WTC11 (cell line): ENCODE measurements around the gene AKR1A1. TPM values are rescaled to one million over a fixed set of nuclear protein-coding genes. Genes with fewer than 3 reads are reported as not detected.

ENCODE experiments used
- ATAC-seq: fragments of 200-7000 bp; cut with Tn5 transposase; 2 replicates; pipeline ENCODE4 v1.10.0; 2021; ENCODE audit warnings: mild to moderate bottlenecking, moderate library complexity
- Bru-seq: library from RNA; stranded (reverse); fragments of 400-500 nt; gene quantifications from one replicate; lab custom pipeline; 2021; lab: Mats Ljungman, UMichigan
- CTCF ChIA-PET: fragments of 300-600 bp; sonication (Branson Sonifier 250); formaldehyde crosslinking; loops from one replicate; lab custom pipeline; 2021; ENCODE audit warnings: antibody characterized with exemption; lab: Charles Lee
- POLR2A ChIA-PET: fragments of 350-600 bp; sonication (Branson Sonifier 250); formaldehyde crosslinking; loops from one replicate; lab custom pipeline; 2021; ENCODE audit warnings: antibody characterized with exemption; lab: Charles Lee
- DNase-seq: peaks from one replicate; pipeline ENCODE4 v3.0.0; 2021; ENCODE audit warnings: low spot score
- H3K27ac Mint-ChIP-seq: 2 replicates; pipeline ENCODE4 v1.8.0; 2021; ENCODE audit warnings: mixed read lengths
- H3K27me3 Mint-ChIP-seq: 2 replicates; pipeline ENCODE4 v1.8.0; 2021; ENCODE audit warnings: low read depth, mild to moderate bottlenecking, moderate library complexity, mixed read lengths
- H3K36me3 Mint-ChIP-seq: 2 replicates; pipeline ENCODE4 v1.8.0; 2021; ENCODE audit warnings: mixed read lengths
- H3K4me1 Mint-ChIP-seq: 2 replicates; pipeline ENCODE4 v1.8.0; 2022; ENCODE audit warnings: mixed read lengths
- H3K4me3 Mint-ChIP-seq: 2 replicates; pipeline ENCODE4 v1.8.0; 2021; ENCODE audit warnings: mild to moderate bottlenecking, moderate library complexity, mixed read lengths
- H3K9me3 Mint-ChIP-seq: 2 replicates; pipeline ENCODE4 v1.8.0; 2021; ENCODE audit warnings: mixed read lengths
- ESRRA ChIP-seq: sonication (generic); formaldehyde crosslinking; IDR thresholded peaks from 2 replicates; pipeline ENCODE4 v1.8.1; 2022; ENCODE audit warnings: mild to moderate bottlenecking, missing genetic modification reagents, borderline replicate concordance
- FOXJ3 ChIP-seq: sonication (generic); formaldehyde crosslinking; IDR thresholded peaks from 2 replicates; pipeline ENCODE4 v1.9.0; 2021; ENCODE audit warnings: missing genetic modification reagents, mild to moderate bottlenecking, borderline replicate concordance
- KAT7 ChIP-seq: sonication (generic); formaldehyde crosslinking; IDR thresholded peaks from 2 replicates; pipeline ENCODE4 v1.8.1; 2023; ENCODE audit warnings: missing genetic modification reagents, mild to moderate bottlenecking, borderline replicate concordance
- MLX ChIP-seq: sonication (generic); formaldehyde crosslinking; IDR thresholded peaks from 2 replicates; pipeline ENCODE4 v1.8.1; 2023; ENCODE audit warnings: mild to moderate bottlenecking, missing genetic modification reagents, moderate library complexity
- MXD4 ChIP-seq: fragments of 250-450 bp; sonication (Bioruptor Pico); IDR thresholded peaks from 2 replicates; pipeline ENCODE4 v1.8.0; 2021; ENCODE audit warnings: mild to moderate bottlenecking, moderate library complexity, borderline replicate concordance
- NFATC4 ChIP-seq: fragments of 250-450 bp; sonication (Bioruptor Pico); IDR thresholded peaks from 2 replicates; pipeline ENCODE4 v1.9.0; 2021; ENCODE audit warnings: mild to moderate bottlenecking
- NFE2L1 ChIP-seq: sonication (generic); formaldehyde crosslinking; IDR thresholded peaks from 2 replicates; pipeline ENCODE4 v1.8.1; 2023; ENCODE audit warnings: missing genetic modification reagents
- NR1H2 ChIP-seq: sonication (generic); formaldehyde crosslinking; IDR thresholded peaks from 2 replicates; pipeline ENCODE4 v1.9.0; 2021; ENCODE audit warnings: mild to moderate bottlenecking, moderate library complexity, missing genetic modification reagents
- NR3C1 ChIP-seq: sonication (generic); formaldehyde crosslinking; conservative IDR thresholded peaks from 2 replicates; pipeline ENCODE4 v1.8.1; 2023; ENCODE audit warnings: low read depth, mild to moderate bottlenecking, missing genetic modification reagents
- PRRX2 ChIP-seq: fragments of 250-450 bp; sonication (Bioruptor Pico); IDR thresholded peaks from 2 replicates; pipeline ENCODE4 v1.8.0; 2021; ENCODE audit warnings: mild to moderate bottlenecking
- SMAD4 ChIP-seq: sonication (generic); formaldehyde crosslinking; IDR thresholded peaks from 2 replicates; pipeline ENCODE4 v1.8.0; 2022; ENCODE audit warnings: mild to moderate bottlenecking, missing genetic modification reagents
- SP1 ChIP-seq: sonication (generic); formaldehyde crosslinking; conservative IDR thresholded peaks from 2 replicates; pipeline ENCODE4 v1.8.1; 2022; ENCODE audit warnings: missing genetic modification reagents
- TCF7 ChIP-seq: sonication (generic); formaldehyde crosslinking; IDR thresholded peaks from 2 replicates; pipeline ENCODE4 v1.8.0; 2022; ENCODE audit warnings: mild to moderate bottlenecking, low read depth, missing genetic modification reagents, moderate library complexity
- ZNF121 ChIP-seq: sonication (generic); formaldehyde crosslinking; IDR thresholded peaks from 2 replicates; pipeline ENCODE4 v1.8.0; 2023; ENCODE audit warnings: missing genetic modification reagents
- ZNF232 ChIP-seq: sonication (generic); formaldehyde crosslinking; IDR thresholded peaks from 2 replicates; pipeline ENCODE4 v1.8.0; 2022; ENCODE audit warnings: mild to moderate bottlenecking, missing genetic modification reagents
- ZNF396 ChIP-seq: fragments of 250-450 bp; sonication (Bioruptor Pico); IDR thresholded peaks from 2 replicates; pipeline ENCODE4 v1.8.0; 2021; ENCODE audit warnings: mild to moderate bottlenecking, moderate library complexity, borderline replicate concordance
- long read RNA-seq, 3 experiments: library from RNA in 1 of 3; library from capped mRNA in 1 of 3; library from polyadenylated mRNA in 1 of 3; unstranded in 2 of 3; stranded (forward) in 1 of 3; transcript quantifications; one replicate each; pipeline ENCODE4 v2.0.0, GENCODE V29; 2021
- total RNA-seq: library from RNA; stranded (reverse); gene quantifications from 3 replicates; pipeline ENCODE4 v1.2.3, GENCODE V29; 2021
- TF ChIP-seq, protein P1 (sequence below): sonication (generic); formaldehyde crosslinking; IDR thresholded peaks from 2 replicates; pipeline ENCODE4 v1.8.1; 2023; ENCODE audit warnings: mild to moderate bottlenecking, missing genetic modification reagents
- TF ChIP-seq, protein P2 (sequence below): sonication (generic); formaldehyde crosslinking; IDR thresholded peaks from 2 replicates; pipeline ENCODE4 v1.8.1; 2022; ENCODE audit warnings: low read depth, missing genetic modification reagents, borderline replicate concordance
- TF ChIP-seq, protein P3 (sequence below): sonication (generic); formaldehyde crosslinking; IDR thresholded peaks from 2 replicates; pipeline ENCODE4 v1.8.0; 2022; ENCODE audit warnings: missing genetic modification reagents
- TF ChIP-seq, protein P4 (sequence below): fragments of 250-450 bp; sonication (Bioruptor Pico); conservative IDR thresholded peaks from 2 replicates; pipeline ENCODE4 v1.9.0; 2021; ENCODE audit warnings: mild to moderate bottlenecking
- TF ChIP-seq, protein P5 (sequence below): fragments of 250-450 bp; sonication (Bioruptor Pico); IDR thresholded peaks from 2 replicates; pipeline ENCODE4 v1.9.0; 2021; ENCODE audit warnings: mild to moderate bottlenecking
- TF ChIP-seq, protein P6 (sequence below): sonication (generic); formaldehyde crosslinking; conservative IDR thresholded peaks from 2 replicates; pipeline ENCODE4 v1.8.1; 2022; ENCODE audit warnings: mild to moderate bottlenecking, missing genetic modification reagents

Gene AKR1A1
- total RNA-seq (338 to 380 TPM (median 371 TPM) in 3 replicates), Bru-seq, nascent RNA (percentile 87 among the genes with signal in this experiment)
- long read RNA-seq, experiment 1, transcript AKR1A1-214 (10 exons, 1,360 nt) = minor isoform, 72 of 423 reads
- long read RNA-seq, experiment 1, transcript AKR1A1-201 (9 exons, 1,166 nt) = major isoform, 145 of 423 reads
- long read RNA-seq, experiment 1, transcript AKR1A1-202 (10 exons, 1,818 nt) = minor isoform, 59 of 423 reads
- long read RNA-seq, experiment 1, partial matches to known transcripts = 57 of 423 reads
- long read RNA-seq, experiment 1, other reads (novel, unspliced or antisense) = 83 of 423 reads
- long read RNA-seq, experiment 2, transcript AKR1A1-201 (9 exons, 1,166 nt) = major isoform, 137 of 329 reads
- long read RNA-seq, experiment 2, transcript AKR1A1-202 (10 exons, 1,818 nt) = minor isoform, 35 of 329 reads
- long read RNA-seq, experiment 2, transcript AKR1A1-214 (10 exons, 1,360 nt) = minor isoform, 45 of 329 reads
- long read RNA-seq, experiment 2, partial matches to known transcripts = 64 of 329 reads
- long read RNA-seq, experiment 2, other reads (novel, unspliced or antisense) = 42 of 329 reads
- long read RNA-seq, experiment 3, transcript AKR1A1-214 (10 exons, 1,360 nt) = minor isoform, 62 of 538 reads
- long read RNA-seq, experiment 3, transcript AKR1A1-202 (10 exons, 1,818 nt) = minor isoform, 93 of 538 reads
- long read RNA-seq, experiment 3, transcript AKR1A1-201 (9 exons, 1,166 nt) = major isoform, 231 of 538 reads
- long read RNA-seq, experiment 3, partial matches to known transcripts = 16 of 538 reads
- long read RNA-seq, experiment 3, other reads (novel, unspliced or antisense) = 132 of 538 reads

DNA sequence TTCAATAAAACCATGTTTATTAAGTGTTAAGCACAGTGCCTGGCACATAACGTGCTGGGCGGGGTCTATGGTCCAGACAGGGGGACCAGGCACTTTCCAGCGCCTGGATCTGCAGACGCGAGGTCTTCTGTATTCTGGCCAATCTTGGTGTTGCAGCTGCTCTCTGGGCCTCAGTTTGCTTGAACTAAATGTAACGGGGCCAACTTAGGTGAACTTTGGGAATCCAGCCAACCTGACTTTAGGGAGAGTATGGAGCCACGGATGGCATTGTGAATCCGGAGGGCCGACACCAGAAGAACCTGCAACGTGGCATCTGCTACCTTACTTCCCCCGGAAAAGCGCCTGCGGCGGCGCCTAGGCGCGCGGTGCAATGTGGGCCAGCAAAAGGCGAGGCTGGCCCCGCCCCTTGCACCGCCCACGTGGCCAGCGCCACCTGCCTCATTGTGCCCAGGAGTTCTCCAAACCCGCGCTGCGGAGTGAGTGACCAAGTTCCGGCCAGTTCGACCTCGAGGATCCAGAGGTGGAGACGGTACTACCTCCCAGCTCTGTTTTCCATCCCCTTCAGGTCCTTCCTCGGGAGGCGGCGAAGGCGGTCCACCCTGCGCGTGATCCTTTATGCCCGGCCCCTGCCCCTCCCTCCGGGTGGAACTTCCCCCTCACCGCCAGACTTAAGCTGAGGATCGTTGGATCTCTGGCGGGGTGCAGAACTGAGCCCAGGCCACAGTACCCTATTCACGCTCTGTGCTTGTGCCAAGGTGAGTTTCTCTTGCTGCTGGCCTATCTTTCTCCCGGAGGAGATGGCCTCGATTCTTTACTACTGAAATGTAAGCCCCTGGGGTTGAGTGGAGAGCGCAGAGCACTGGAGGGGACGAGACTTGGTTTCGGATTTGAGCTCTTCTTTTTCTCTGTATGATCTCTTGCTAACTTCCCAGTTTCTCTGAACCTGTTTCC, at the start of gene AKR1A1:
Gene AKR1A1 (plus strand): TSS at position 426 of the 951 bp plus-strand sequence. CDS start 10,969 bp downstream, outside the sequence.
- POLR2A ChIA-PET = interaction anchor here (0.6 to 2.6 kb wide), 7 partner anchors 9 to 77 kb away, joined by 3 to 27 read pairs (median 3); partner anchors contain the start of gene PRDX1
- Mint-ChIP-seq H3K4me3 (peak within 1 kb of the TSS; percentile 92), H3K27me3 (no peaks in the 10 kb centered on the region), H3K4me1 (peaks cover 13% of the 10 kb centered on the region), H3K9me3 (no peaks in the 10 kb centered on the region), H3K36me3 (peaks cover 23% of the 10 kb centered on the region), H3K27ac (peak within 1 kb of the TSS; percentile 86)
- peak; percentile 93 for ATAC-seq
- CTCF ChIA-PET = interaction anchor here (0.9 to 2.9 kb wide), 5 partner anchors 19 to 58 kb away, joined by 3 to 17 read pairs (median 4); partner anchors contain the start of genes CCDC163 and MMACHC
- peak; percentile 90 for DNase-seq
- TF ChIP-seq ZNF121 (CRISPR knock-in tag) = no peak
- 0 out of 2 replicates have a peak, but pooled peaks have one; percentile 59 for TF ChIP-seq NR3C1 (CRISPR knock-in tag)
- peak; percentile 83; the same call in 1 of the 2 replicates for TF ChIP-seq KAT7 (CRISPR knock-in tag)
- peak; percentile 96 for TF ChIP-seq SP1 (CRISPR knock-in tag)
- TF ChIP-seq ZNF396 = no peak
- TF ChIP-seq PRRX2 (CRISPR knock-in tag) = no peak
- TF ChIP-seq, protein P1, sequence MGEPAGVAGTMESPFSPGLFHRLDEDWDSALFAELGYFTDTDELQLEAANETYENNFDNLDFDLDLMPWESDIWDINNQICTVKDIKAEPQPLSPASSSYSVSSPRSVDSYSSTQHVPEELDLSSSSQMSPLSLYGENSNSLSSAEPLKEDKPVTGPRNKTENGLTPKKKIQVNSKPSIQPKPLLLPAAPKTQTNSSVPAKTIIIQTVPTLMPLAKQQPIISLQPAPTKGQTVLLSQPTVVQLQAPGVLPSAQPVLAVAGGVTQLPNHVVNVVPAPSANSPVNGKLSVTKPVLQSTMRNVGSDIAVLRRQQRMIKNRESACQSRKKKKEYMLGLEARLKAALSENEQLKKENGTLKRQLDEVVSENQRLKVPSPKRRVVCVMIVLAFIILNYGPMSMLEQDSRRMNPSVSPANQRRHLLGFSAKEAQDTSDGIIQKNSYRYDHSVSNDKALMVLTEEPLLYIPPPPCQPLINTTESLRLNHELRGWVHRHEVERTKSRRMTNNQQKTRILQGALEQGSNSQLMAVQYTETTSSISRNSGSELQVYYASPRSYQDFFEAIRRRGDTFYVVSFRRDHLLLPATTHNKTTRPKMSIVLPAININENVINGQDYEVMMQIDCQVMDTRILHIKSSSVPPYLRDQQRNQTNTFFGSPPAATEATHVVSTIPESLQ (CRISPR knock-in tag) = no peak
- TF ChIP-seq, protein P2, sequence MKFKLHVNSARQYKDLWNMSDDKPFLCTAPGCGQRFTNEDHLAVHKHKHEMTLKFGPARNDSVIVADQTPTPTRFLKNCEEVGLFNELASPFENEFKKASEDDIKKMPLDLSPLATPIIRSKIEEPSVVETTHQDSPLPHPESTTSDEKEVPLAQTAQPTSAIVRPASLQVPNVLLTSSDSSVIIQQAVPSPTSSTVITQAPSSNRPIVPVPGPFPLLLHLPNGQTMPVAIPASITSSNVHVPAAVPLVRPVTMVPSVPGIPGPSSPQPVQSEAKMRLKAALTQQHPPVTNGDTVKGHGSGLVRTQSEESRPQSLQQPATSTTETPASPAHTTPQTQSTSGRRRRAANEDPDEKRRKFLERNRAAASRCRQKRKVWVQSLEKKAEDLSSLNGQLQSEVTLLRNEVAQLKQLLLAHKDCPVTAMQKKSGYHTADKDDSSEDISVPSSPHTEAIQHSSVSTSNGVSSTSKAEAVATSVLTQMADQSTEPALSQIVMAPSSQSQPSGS (CRISPR knock-in tag) = no peak
- TF ChIP-seq, protein P3, sequence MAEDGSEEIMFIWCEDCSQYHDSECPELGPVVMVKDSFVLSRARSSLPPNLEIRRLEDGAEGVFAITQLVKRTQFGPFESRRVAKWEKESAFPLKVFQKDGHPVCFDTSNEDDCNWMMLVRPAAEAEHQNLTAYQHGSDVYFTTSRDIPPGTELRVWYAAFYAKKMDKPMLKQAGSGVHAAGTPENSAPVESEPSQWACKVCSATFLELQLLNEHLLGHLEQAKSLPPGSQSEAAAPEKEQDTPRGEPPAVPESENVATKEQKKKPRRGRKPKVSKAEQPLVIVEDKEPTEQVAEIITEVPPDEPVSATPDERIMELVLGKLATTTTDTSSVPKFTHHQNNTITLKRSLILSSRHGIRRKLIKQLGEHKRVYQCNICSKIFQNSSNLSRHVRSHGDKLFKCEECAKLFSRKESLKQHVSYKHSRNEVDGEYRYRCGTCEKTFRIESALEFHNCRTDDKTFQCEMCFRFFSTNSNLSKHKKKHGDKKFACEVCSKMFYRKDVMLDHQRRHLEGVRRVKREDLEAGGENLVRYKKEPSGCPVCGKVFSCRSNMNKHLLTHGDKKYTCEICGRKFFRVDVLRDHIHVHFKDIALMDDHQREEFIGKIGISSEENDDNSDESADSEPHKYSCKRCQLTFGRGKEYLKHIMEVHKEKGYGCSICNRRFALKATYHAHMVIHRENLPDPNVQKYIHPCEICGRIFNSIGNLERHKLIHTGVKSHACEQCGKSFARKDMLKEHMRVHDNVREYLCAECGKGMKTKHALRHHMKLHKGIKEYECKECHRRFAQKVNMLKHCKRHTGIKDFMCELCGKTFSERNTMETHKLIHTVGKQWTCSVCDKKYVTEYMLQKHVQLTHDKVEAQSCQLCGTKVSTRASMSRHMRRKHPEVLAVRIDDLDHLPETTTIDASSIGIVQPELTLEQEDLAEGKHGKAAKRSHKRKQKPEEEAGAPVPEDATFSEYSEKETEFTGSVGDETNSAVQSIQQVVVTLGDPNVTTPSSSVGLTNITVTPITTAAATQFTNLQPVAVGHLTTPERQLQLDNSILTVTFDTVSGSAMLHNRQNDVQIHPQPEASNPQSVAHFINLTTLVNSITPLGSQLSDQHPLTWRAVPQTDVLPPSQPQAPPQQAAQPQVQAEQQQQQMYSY (CRISPR knock-in tag) = peak; percentile 58
- TF ChIP-seq ESRRA = peak; percentile 81
- TF ChIP-seq NFE2L1 = peak; percentile 87
- TF ChIP-seq TCF7 = no peak
- no peak for TF ChIP-seq NR1H2
- TF ChIP-seq, protein P4, sequence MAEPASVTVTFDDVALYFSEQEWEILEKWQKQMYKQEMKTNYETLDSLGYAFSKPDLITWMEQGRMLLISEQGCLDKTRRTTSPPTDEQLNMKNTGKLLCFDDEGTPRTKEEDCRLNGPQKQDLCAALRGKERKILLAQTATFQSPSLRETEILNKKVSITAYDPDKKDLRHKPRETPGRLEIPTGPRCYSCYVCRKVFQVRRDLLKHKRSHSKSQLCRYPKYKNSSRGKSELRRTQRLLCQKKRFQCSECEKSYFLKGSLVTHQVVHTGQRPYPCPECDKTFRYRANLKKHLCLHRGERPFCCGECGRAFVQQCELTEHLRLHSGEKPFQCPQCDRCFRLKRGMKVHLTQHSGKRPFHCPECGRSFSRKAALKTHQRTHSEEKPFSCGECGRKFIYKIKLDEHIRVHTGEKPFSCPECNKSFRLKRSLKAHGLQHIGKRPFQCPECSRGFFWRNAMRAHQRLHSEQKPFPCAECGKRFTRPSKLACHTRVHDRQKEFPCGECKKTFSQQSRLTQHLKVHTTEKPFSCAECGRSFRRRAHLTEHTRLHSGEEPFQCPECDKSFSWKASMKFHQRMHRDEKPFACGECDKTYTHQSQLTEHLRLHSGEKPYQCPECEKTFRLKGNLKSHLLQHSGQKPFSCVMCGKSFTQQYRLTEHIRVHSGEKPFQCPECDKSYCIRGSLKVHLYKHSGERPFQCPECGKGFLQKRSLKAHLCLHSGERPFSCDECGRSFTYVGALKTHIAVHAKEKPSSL (CRISPR knock-in tag) = no peak
- TF ChIP-seq FOXJ3 (CRISPR knock-in tag) = no peak
- no peak for TF ChIP-seq MLX (CRISPR knock-in tag)
- TF ChIP-seq, protein P5, sequence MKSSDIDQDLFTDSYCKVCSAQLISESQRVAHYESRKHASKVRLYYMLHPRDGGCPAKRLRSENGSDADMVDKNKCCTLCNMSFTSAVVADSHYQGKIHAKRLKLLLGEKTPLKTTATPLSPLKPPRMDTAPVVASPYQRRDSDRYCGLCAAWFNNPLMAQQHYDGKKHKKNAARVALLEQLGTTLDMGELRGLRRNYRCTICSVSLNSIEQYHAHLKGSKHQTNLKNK (CRISPR knock-in tag) = no peak
- TF ChIP-seq SMAD4 (CRISPR knock-in tag) = no peak
- TF ChIP-seq, protein P6, sequence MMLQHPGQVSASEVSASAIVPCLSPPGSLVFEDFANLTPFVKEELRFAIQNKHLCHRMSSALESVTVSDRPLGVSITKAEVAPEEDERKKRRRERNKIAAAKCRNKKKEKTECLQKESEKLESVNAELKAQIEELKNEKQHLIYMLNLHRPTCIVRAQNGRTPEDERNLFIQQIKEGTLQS (CRISPR knock-in tag) = no peak
- no peak for TF ChIP-seq MXD4 (CRISPR knock-in tag)
- TF ChIP-seq NFATC4 (CRISPR knock-in tag) = no peak
- TF ChIP-seq ZNF232 (CRISPR knock-in tag) = peak; percentile 97
